ENCODE measurements around the gene COL27A1.
"Not testable (repeated sequence)": the region's sequence is repeated elsewhere in the genome, so short reads cannot be mapped to it uniquely, and the experiment has no call there.

Gene COL27A1

DNA sequence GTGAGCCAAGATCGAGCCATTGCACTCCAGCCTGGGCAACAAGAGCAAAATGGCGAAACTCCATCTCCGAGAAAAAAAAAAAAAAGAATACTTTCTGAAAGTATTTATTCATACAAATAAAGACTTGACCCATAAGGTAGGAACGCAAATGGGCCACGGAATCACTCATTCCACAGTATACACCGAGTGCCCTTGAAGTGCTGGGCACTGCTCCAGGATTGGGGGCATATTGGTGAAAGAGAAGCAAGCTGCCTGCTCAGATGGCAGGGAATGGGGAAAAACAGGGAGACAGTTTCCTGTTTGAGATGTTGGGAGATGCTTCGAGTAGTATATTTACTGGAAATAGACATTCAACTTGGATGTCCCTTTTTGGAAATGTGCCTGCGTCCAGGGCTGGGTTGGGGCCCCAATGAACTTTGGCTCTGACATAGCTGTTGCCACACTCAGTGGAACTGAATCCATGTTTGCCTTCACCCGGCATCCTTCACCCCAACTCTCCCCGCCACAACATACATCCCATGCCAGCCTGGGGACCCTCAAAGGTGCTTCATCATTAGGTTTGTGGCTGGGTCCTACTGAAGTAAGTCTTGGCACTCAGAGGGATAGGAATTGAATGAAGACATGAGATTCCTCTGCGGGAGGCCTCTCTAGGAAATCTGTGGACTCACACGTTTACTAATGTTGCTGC, 173.7 kb downstream of the COL27A1 start:
- not testable (repeated sequence) for FAIRE-seq

DNA sequence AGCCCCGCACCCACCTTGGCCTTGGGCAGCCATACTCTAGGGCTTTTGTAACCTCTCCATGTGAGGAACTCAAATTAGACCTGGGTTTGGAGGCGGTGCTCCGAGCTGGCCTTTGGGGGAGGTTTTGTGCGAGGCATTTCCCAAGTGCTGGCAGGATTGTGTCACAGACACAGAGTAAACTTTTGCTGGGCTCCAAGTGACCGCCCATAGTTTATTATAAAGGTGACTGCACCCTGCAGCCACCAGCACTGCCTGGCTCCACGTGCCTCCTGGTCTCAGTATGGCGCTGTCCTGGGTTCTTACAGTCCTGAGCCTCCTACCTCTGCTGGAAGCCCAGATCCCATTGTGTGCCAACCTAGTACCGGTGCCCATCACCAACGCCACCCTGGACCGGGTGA, 174.3 kb downstream of the COL27A1 start, which contains the start of gene ORM2:
Gene ORM2 (plus strand): TSS at position 245 of the 398 bp plus-strand sequence. CDS start 36 bp downstream, at position 281.
- not testable (repeated sequence) for FAIRE-seq

DNA sequence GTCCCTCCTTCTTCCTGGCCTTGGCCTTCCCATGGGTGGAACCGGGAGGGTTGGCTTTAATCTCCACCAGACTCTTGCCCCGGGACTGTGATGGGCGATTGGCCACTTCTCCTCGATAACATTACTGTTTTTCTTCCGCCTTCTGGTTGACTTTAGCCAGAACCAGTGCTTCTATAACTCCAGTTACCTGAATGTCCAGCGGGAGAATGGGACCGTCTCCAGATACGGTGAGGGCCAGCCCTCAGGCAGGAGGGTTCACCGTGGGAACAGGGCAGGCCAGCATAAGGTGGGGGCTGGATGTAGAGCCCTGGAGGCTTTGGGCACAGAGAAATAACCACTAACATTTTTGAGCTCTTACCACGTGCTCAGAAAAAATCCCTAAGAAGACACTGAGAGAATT, 175.3 kb downstream of the COL27A1 start:
- FAIRE-seq: no peak

DNA sequence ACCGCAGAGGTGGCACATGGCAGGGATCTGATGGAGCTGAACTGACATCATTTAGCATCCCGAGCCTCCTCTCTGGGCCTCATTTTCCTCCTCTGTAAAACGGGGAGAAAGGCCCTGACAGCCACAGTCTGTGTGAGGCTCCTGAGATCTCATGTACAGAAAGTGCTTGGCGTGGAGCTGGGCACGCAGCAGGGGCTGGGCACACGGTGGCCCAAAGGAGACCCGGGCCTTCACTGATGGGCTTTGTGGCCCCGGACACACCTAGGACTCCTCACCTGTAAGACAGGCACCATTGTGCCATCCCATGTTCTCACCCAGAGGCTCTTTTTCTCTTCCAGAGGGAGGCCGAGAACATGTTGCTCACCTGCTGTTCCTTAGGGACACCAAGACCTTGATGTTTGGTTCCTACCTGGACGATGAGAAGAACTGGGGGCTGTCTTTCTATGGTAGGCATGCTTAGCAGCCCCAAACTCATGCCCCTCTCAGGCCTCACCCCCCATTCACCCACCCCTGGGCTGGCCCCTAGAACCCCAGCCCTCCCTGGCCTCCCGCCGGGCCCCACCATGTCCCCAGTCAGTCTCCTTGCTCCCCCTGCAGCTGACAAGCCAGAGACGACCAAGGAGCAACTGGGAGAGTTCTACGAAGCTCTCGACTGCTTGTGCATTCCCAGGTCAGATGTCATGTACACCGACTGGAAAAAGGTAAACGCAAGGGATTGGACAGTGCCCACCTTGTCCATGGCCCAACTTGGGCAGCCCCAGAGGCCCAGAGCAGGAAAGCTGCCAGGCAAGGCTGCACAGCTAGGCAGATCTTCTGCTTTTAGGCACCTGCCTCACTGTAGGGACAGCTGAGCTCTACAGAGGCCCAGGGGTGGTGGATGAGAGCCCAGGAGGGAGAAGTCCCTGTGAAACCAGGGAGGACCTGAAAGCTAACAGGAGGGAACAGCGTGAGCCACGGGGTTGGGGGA, 176.2 kb downstream of the COL27A1 start:
- not testable (repeated sequence) for FAIRE-seq

DNA sequence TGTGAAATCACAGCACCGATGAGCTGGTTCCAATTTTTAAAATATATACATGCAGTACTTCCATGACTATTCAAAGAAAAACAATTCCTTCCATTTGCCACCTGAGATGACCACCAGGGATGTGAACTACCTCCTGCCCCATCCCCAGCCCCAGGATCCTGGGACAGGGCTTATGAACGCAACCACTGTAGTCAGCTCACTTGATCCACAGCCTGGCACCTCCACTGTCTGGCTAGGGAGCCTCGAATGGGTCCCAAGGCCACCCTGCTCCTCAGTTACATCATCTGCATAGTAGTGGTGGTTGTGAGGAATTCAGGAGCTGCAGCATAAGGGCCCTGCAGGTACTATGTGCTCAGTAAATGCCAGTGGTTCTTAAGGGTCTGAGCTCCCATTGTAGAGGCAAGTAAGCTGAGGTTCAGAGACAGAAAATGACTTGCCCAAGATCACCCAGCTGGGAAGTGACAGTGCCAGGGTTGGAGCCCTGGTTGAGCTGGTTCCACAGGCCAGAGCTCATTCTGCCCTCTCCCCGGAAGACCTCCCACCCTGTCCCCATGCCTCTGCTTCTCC, 177.2 kb downstream of the COL27A1 start:
- not testable (repeated sequence) for FAIRE-seq

DNA sequence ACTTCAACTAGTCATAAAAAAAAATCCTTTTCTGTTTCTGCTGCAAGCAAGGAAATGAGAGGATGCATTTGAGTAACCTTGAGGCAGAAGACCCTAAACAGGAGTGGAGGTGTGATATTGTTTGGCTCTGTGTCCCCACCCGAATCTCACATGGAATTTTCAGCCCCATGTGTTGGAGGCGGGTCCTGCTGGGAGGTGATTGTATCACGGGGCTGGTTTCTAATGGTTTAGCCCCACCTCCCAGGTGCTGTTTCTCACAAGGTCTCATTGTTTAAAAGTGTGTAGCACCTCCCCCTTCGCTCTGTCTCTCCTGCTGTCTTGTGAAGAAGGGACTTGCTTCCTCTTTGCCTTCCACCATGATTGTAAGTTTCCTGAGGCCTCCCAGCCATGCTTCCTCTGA, 178.4 kb downstream of the COL27A1 start:
- FAIRE-seq: not testable (repeated sequence)

DNA sequence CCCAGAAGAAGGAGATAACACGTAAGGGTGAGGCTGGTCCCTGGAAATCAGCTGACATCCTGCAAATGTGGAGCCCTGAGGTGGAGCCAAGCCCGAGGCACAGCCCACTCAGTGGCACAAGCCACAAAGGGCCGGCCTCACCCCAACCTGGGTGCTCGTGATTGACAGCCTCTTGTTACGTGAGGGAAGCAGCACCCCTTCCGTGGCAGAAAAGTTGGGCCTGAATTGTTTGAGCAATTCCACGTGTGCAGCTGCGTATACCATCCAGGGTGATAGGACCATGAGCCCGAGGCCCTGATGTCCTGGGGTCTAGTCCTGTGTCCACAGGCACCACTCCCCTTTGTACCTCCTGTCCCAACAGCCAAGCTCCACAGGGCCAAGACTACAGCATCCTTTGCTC, 179.2 kb downstream of the COL27A1 start:
- no peak for FAIRE-seq

DNA sequence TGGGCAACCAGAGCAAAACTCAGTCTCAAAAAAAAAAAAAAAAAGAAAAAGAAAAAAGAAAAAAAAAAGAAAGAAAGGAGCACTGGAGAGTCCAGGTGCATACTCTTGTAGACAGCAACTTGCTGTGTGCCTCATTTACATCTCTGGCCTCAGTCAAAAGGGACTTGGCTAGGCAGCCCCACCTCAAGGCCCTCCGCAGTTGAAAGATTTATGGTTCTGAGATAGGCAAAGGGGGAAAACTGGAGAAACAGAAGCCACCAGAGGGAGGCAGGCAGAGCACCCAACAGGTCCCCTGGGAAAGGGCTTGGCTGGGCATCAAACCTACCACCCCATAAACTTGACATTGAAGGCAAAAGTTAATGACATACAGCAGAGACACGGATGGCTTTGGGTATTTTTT, 180.4 kb downstream of the COL27A1 start:
- FAIRE-seq: no peak

DNA sequence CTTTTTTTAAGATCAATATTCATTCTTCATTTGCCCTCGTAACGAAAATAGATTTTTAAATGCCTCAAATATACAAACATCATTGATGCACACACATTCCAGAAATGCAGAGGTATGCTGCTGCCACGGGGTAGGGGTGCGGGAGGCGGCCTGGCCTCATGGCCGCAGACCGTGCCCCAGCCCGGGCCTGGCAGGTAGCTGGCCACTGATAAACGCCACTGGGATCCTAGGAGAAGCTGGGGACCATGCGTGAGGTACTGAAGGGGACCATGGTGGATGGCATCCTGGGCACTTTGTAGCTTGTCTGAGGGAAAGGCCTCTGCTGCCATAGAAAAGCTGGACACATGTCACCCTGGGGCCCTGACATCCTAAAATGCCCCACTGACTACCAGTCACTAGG, 180.8 kb downstream of the COL27A1 start:
- no peak for FAIRE-seq

DNA sequence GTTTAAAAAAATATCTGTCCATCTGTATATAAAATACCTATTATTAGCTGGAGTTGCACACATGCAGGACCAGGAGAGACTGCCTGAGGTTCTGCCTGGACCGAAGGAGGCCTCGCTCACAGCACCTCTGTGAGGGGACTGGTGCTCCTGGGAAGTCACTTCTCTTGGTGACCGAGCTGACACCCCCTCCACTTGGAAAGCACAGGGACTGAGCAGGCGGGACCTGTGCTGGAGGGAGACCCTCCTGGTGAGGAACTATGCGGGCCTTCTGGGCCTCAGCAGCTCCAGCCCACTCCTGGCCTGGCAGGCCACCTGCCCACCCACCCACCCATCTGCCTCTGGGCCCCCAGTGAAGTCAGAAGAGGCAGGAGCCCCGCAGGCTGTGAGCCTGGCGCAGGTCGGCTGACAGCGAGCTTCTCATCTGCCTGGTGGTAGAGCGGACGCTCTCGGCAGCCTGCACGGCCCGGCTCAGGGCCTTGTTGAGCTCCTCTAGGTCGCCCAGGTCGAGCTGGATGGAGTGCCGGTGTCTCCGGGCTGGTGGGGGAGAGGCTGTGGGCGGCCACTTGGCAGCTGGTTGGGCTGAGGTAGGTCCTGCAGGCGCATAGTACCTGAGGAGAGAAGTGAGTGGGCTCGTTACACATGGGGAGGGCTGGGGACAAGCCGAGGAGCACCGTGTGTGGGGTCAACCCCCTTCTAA, 181.5 kb downstream of the COL27A1 start:
- FAIRE-seq: no peak

DNA sequence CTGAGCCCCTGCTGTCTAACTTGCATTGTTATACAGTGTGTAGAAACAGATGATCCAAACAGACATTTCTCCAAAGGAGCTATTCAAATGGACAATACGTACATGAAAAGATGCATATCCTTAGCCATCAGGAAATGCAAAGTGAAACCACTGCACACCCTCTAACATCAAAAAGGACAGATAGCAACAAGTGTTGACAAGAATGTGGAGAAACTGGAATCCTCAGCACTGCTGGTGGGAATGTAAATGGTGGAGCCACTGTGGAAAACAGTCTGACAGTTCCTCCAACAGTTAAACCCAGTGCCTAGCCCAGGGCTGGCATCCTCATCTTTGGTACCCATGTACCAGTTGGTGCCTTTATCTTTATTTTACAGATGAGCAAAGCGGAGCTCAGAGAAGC, 182.8 kb downstream of the COL27A1 start:
- FAIRE-seq: no peak

DNA sequence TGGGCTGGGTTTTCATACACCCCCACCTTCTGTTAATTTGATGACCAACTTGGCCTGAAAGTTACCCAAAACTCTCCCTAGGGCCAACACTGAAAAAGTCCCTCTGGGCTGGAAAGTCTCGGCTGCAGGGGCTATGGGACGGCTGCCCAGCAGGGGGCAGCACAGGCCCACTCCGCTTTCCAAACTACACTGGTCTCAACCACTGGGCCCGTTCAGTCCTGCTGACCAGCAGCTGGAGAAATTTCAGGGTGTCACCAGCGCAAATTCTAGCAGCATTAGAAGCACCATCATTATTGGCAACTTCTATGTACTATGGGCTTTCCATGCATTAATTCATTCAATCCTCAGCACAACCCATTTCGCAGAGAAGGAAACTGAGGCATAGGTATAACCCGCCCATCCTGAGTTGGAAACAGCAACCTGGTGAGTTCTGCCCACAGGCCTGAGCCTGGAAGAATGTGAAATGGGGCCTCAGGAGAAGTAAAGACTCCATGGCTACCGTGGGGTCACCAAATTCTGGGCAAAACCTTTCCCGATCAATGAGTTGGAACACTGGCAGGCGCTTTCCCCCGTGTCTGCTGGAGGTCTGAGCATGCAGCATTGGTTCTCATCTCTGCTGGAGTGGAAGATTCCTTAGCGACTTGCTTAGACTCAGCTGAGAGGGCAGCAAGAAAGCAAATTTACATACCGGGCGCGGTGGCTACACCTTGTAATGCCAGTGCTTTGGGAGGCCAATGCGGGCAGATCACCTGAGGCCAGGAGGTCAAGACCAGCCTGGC, 184.0 kb downstream of the COL27A1 start:
- no peak for FAIRE-seq

DNA sequence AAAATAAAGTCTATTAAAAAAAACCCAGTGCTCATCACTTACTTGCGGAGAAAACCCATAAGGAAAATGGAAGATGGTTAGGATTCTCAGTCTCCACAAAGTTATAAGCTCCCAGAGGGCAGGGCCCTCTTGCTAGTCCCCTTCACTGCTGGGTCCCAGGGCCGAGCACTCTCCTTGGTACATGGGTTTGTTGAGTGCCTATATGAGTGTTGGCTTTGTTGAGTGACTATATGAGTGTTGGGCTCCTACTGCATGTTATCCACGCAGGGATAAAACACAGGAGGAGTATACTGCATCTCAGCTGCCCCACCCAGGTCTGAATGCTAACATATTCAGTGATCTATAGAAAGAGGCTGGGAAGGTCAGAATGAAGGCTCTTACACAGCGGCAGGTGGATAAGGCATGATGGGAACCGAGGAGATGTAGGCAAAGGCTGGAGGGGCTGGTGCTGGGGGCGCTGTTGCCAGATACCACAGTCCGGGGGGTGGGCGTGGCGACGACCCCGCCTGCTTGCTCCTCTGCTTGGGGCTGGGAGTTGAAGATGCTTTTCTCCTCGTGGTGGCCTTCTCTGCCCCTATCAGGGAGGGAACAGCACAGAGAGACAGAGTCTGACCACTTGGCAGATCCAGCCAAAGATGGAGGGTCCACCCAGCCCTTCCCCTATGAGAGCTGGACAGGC, 186.0 kb downstream of the COL27A1 start:
- no peak for FAIRE-seq

DNA sequence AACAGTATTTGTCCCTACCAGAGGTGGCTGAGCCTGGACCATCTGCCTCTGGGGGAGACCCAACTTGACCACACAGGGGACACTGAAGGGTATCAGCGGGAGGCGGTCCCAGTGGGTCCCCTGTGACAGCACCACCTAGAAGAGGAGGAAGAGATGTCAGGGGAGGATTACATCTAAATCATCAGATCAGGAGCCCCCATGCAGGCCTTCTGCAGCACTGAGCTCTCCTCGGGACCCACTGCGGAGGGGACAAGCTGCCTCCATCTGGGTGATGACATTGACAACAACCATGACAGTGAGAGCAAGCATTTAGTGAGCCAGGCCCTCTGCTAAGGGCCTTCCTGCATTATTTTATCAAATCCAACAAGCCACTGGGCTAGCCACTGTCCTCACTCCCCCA, 186.7 kb downstream of the COL27A1 start:
- no peak for FAIRE-seq

DNA sequence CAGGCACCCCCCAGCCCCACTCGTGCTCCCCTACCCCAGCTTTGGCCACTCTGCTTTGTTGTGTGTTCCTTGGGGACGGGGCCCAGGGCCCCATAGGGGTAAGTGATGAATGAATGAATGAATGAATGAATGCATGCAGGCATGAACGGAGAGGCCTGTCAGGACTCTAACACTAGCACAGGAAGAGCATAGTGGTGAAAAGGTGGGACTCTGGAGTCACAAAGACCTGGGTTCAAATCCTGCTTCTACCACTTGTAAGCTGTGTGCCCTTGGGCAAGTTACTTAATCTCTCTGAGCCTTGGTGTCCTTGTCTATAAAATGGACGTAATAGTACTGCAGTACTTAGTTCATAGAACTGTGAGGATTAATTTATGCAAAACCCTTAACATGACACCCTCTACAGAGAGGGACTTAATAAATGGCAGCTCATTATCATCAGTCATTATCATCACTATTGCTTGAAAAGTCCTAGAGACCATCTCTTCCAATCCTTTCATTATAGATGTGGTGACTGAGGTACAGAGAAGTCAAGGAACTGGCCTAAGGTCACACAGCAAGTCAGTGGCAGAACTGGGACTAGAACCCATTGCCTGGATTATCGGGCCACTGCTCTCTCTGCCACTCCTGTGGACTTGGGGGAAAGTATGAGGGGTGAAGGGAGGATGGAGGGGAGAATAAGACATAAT, 187.6 kb downstream of the COL27A1 start:
- no peak for FAIRE-seq

DNA sequence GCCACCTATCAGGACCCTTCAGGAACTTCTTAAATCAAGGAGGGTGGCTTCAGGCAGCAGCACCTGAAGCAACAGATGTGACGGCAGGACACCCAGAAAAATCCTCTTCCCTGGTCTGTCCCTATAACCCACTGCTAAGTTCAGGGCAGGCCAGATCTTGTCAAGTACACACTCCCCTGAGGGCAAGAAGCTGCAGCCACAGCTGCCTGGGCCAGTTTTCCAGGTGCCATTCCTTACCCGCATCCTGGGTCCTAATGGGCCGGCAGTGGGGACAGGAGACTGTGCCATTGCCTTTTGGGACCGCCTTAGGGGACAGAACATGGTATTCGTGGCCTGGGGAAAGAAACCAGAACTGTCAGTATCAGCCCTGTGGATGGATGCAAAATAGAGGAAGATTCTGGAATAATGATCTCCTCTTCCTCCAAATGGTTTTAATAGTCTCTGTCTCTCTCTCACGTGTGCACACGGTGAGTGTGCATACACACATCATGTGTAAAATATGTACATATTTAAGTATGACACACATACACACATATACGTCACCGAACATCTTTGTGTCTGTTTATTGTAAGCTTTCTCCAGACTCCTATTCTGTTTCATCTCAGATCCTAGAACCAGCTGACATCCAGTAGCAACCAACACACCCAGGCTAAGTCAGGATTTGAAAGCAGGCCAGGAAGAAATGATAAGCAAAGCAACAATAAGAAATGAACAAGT, 188.3 kb downstream of the COL27A1 start:
- FAIRE-seq: no peak

DNA sequence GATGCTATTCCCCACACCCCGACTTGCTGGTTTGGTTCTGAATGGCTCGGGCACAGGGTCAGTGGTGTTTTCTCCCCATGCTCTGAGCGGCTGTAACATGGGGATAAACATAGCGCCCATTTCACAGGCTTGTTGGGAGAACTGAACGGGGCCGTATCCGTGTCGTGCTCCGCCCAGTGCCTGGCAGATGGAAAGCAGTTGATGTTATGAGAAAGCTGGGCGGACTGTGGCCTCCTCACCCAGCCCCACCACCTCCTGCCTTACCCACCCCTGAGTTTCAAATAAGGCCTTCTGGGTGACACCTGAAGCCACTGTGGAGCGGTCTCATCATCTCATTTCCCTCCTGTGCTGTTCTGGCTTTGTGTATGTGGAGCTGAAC, 188.8 kb downstream of the COL27A1 start:
- FAIRE-seq: no peak

DNA sequence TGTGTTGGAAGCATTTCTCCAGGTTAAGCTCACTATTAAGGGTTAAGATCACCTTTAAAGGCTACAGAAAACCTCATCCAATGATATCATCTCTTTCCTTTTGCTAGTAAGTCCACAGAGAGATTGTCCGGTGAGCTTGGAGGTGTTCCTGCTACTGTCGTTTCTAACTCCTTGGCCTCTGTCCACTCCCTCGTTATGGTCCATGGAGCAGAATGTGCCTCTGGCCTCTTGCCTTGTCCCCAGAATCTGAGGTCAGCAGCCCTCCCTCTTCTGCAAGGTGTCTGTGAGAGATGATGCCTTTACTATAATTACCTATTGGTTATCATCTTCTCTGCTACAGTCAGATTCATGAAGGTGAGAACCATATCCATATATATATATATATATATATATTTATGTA, 189.4 kb downstream of the COL27A1 start:
- no peak for FAIRE-seq

DNA sequence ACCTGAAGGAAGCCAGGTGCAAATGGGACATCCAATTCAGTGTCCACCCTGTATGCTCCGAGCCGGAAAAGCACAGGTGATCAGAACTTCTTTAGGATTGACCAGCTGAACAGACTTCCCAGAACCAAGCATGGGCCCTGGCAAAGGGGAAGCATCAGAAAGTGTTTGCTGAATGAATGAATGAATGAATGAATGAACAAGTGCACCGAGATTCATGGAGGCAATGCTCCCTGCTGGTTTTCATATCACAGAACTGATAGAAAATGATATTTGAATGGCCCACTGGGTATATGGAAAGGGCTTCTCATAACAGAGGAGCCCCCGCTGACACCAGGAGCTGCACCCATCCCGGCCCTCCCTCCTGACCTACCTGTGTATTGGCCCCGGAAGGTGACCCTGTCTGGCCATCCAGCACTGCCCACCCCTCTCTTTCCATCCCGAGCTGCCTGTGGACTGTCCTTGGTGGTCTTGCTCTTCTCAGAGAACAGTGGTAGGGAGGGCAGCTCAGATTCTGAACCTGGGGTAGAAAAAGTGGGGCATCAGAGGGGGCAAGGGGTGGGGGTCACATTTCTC, 190.2 kb downstream of the COL27A1 start:
- no peak for FAIRE-seq

DNA sequence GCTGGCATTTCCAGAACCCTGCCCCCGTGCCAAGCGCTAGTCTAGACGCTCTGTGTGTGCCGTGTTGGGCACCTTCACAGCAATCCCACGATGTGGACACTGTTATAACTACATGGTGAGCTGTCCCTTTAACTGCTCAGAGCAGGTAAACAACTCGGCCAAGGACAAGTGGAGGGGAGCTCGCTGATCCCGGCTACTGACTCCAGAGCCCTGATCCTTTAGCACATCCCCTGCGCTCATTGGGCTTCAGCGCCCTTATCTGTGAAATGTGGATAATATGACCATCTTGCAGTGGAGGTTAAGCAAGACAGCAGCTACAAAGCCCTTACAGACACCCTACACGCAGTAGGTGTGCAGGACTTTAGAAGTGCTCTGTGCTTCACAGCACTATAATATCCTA, 190.8 kb downstream of the COL27A1 start:
- no peak for FAIRE-seq

All from islet of Langerhans (tissue), 1 donor.